Myocyte (in vitro differentiated cells): ENCODE results near the gene PRRT2. TPM values are rescaled to one million over a fixed set of nuclear protein-coding genes. Genes with fewer than 3 reads are reported as not detected.
"Not testable (repeated sequence)": the region's sequence is repeated elsewhere in the genome, so short reads cannot be mapped to it uniquely, and the experiment has no call there.

Source experiments
- DNase-seq: peaks from one replicate; pipeline ENCODE4 v3.0.0-alpha.2; 2012; ENCODE audit warnings: low read depth
- total RNA-seq: library from RNA; depleted of rRNA; stranded (reverse); fragments of >200 nt; gene quantifications from 2 replicates; pipeline ENCODE4 v1.2.3, GENCODE V29; 2014

The PRRT2 gene
- total RNA-seq, 1 donor from 2014 or later, result 3.1 TPM

GRCh38 chr16:29831490-29831889 is 19.5 kb downstream of the PRRT2 start:
- DNase-seq, result no peak

- DNase-seq, result not testable (repeated sequence)
Measured at GRCh38 chr16:29833219-29833618, 21.2 kb downstream of the PRRT2 start.

- DNase-seq, result no peak
Measured at GRCh38 chr16:29834079-29834478, 22.1 kb downstream of the PRRT2 start.

GRCh38 chr16:29835926-29836325 is 23.9 kb downstream of the PRRT2 start:
- no peak for DNase-seq

- DNase-seq, result no peak
Measured at GRCh38 chr16:29836623-29837022, 24.6 kb downstream of the PRRT2 start.

- DNase-seq, result no peak
Measured at GRCh38 chr16:29837841-29838240, 25.8 kb downstream of the PRRT2 start.

GRCh38 chr16:29839822-29840221 is 27.8 kb downstream of the PRRT2 start:
- no peak for DNase-seq

- DNase-seq, result no peak
Measured at GRCh38 chr16:29840240-29840639, 28.2 kb downstream of the PRRT2 start.

- DNase-seq, result no peak
Measured at GRCh38 chr16:29841631-29842030, 29.6 kb downstream of the PRRT2 start.

GRCh38 chr16:29842732-29843346 is 30.8 kb downstream of the PRRT2 start:
- no peak for DNase-seq

- peak; percentile 30 for DNase-seq
Measured at GRCh38 chr16:29843931-29844330, 31.9 kb downstream of the PRRT2 start.

- DNase-seq, result no peak
Measured at GRCh38 chr16:29844575-29845331, 32.8 kb downstream of the PRRT2 start.

GRCh38 chr16:29845656-29846055 is 33.7 kb downstream of the PRRT2 start:
- DNase-seq, result no peak

GRCh38 chr16:29848420-29849297 is 36.7 kb downstream of the PRRT2 start:
- DNase-seq, result peak; percentile 76

GRCh38 chr16:29849505-29849904 is 37.5 kb downstream of the PRRT2 start:
- DNase-seq, result no peak

- DNase-seq, result no peak
Measured at GRCh38 chr16:29850998-29851397, 39.0 kb downstream of the PRRT2 start.

- no peak for DNase-seq
Measured at GRCh38 chr16:29852654-29853053, 40.7 kb downstream of the PRRT2 start.

- no peak for DNase-seq
Measured at GRCh38 chr16:29854520-29855100, 42.6 kb downstream of the PRRT2 start.

GRCh38 chr16:29857133-29857760 is 45.3 kb downstream of the PRRT2 start:
- peak; percentile 86 for DNase-seq

GRCh38 chr16:29858149-29858849 is 46.3 kb downstream of the PRRT2 start:
- no peak for DNase-seq
